ENCODE data around the gene PRTG. TPM values are rescaled to one million over a fixed set of nuclear protein-coding genes. Genes with fewer than 3 reads are reported as not detected.

PRTG gene
- total RNA-seq, 2 experiments from 2014 or later: 0.15 TPM; not detected in 1

- POLR2A ChIA-PET: interaction anchor here (0.7 kb wide), 1 partner anchor 305 kb away, joined by 4 read pairs; no protein-coding TSS in a partner anchor
- TF ChIP-seq CTCF (conservative IDR thresholded peaks at IDR 0.05; ENCODE audit: low read length): no peak
- TF ChIP-seq EZH2phosphoT487 (IDR thresholded peaks at IDR 0.05; ENCODE audit: borderline replicate concordance, low read depth, low read length): no peak
- Histone ChIP-seq H4K20me1 (ENCODE audit: insufficient read depth, low read length) (no peaks in the 10 kb centered on the region), H3K27ac (ENCODE audit: low read depth, low read length, poor library complexity, severe bottlenecking) (no peak overlapping the region), H3K79me2 (ENCODE audit: insufficient read depth, low read depth, low read length) (no peaks in the 10 kb centered on the region), H3K4me1 (ENCODE audit: insufficient read depth, low read length, poor library complexity, severe bottlenecking) (no peaks in the 10 kb centered on the region), H3K36me3 (ENCODE audit: insufficient read depth, low read length) (no peaks in the 10 kb centered on the region), H3K4me3 (ENCODE audit: low read depth, low read length, poor library complexity, severe bottlenecking) (no peak overlapping the region), H3K4me2 (ENCODE audit: low read length) (no peak overlapping the region), H2AFZ (ENCODE audit: low read length) (no peak overlapping the region), H3K9me3 (ENCODE audit: low read length) (no peaks in the 10 kb centered on the region), H3K9me2 (ENCODE audit: insufficient read depth, low read length) (no peaks in the 10 kb centered on the region)
- intact Hi-C loops (cut with micrococcal nuclease; ENCODE audit: unreplicated experiment): no loop called here
- BruUV-seq (replicated peaks): no TSS peak
- CTCF ChIA-PET (ENCODE audit: unreplicated experiment): no interaction called here
- DNase-seq (ENCODE audit: low spot score): no peak
Observed at GRCh38 chr15:55784286-55784685, 41.3 kb upstream of the PRTG start.

GRCh38 chr15:55782901-55783300 lies 39.9 kb upstream of the PRTG start:
- intact Hi-C loops (cut with micrococcal nuclease; ENCODE audit: unreplicated experiment): no loop called here
- H3K4me1 ChIP-seq (ENCODE audit: insufficient read depth, low read length, poor library complexity, severe bottlenecking): no peaks in the 10 kb centered on the region
- H3K79me2 ChIP-seq (ENCODE audit: insufficient read depth, low read depth, low read length): no peaks in the 10 kb centered on the region
- TF ChIP-seq EZH2phosphoT487 (IDR thresholded peaks at IDR 0.05; ENCODE audit: borderline replicate concordance, low read depth, low read length) (no peak), CTCF (conservative IDR thresholded peaks at IDR 0.05; ENCODE audit: low read length) (no peak)
- H3K36me3 ChIP-seq (ENCODE audit: insufficient read depth, low read length): no peaks in the 10 kb centered on the region
- DNase-seq (ENCODE audit: low spot score): no peak
- no peaks in the 10 kb centered on the region for H3K9me2 ChIP-seq (ENCODE audit: insufficient read depth, low read length)
- POLR2A ChIA-PET: no interaction called here
- H3K4me3 ChIP-seq (ENCODE audit: low read depth, low read length, poor library complexity, severe bottlenecking): no peak overlapping the region
- H4K20me1 ChIP-seq (ENCODE audit: insufficient read depth, low read length): no peaks in the 10 kb centered on the region
- CTCF ChIA-PET (ENCODE audit: unreplicated experiment): no interaction called here
- H3K27ac ChIP-seq (ENCODE audit: low read depth, low read length, poor library complexity, severe bottlenecking): no peak overlapping the region
- BruUV-seq (replicated peaks): no TSS peak
- H3K9me3 ChIP-seq (ENCODE audit: low read length): no peaks in the 10 kb centered on the region
- no peak overlapping the region for H2AFZ ChIP-seq (ENCODE audit: low read length)
- no peak overlapping the region for H3K4me2 ChIP-seq (ENCODE audit: low read length)

GRCh38 chr15:55780292-55780691 lies 37.3 kb upstream of the PRTG start:
- Histone ChIP-seq H3K9me2 (ENCODE audit: insufficient read depth, low read length) (no peaks in the 10 kb centered on the region), H3K4me3 (ENCODE audit: low read depth, low read length, poor library complexity, severe bottlenecking) (no peak overlapping the region), H3K4me2 (ENCODE audit: low read length) (no peak overlapping the region), H3K4me1 (ENCODE audit: insufficient read depth, low read length, poor library complexity, severe bottlenecking) (no peaks in the 10 kb centered on the region), H3K9me3 (ENCODE audit: low read length) (no peaks in the 10 kb centered on the region), H2AFZ (ENCODE audit: low read length) (no peak overlapping the region), H4K20me1 (ENCODE audit: insufficient read depth, low read length) (no peaks in the 10 kb centered on the region), H3K79me2 (ENCODE audit: insufficient read depth, low read depth, low read length) (no peaks in the 10 kb centered on the region), H3K36me3 (ENCODE audit: insufficient read depth, low read length) (no peaks in the 10 kb centered on the region), H3K27ac (ENCODE audit: low read depth, low read length, poor library complexity, severe bottlenecking) (no peak overlapping the region)
- BruUV-seq (replicated peaks): no TSS peak
- DNase-seq (ENCODE audit: low spot score): no peak
- POLR2A ChIA-PET: interaction anchor here (0.5 kb wide), 1 partner anchor 790 kb away, joined by 5 read pairs; no protein-coding TSS in a partner anchor
- CTCF ChIA-PET (ENCODE audit: unreplicated experiment): no interaction called here
- TF ChIP-seq EZH2phosphoT487 (IDR thresholded peaks at IDR 0.05; ENCODE audit: borderline replicate concordance, low read depth, low read length) (no peak), CTCF (conservative IDR thresholded peaks at IDR 0.05; ENCODE audit: low read length) (no peak)
- intact Hi-C loops (cut with micrococcal nuclease; ENCODE audit: unreplicated experiment): no loop called here

Data from OCI-LY7 (cell line).